WTC11 (cell line): ENCODE measurements around the gene NECAB2. TPM values are rescaled to one million over a fixed set of nuclear protein-coding genes. Genes with fewer than 3 reads are reported as not detected.

Experiments used
- ATAC-seq: fragments of 200-7000 bp; cut with Tn5 transposase; 2 replicates; pipeline ENCODE4 v1.10.0; 2021; ENCODE audit warnings: mild to moderate bottlenecking, moderate library complexity
- CTCF ChIA-PET: fragments of 300-600 bp; sonication (Branson Sonifier 250); formaldehyde crosslinking; loops from one replicate; lab custom pipeline; 2021; ENCODE audit warnings: antibody characterized with exemption; lab: Charles Lee
- POLR2A ChIA-PET: fragments of 350-600 bp; sonication (Branson Sonifier 250); formaldehyde crosslinking; loops from one replicate; lab custom pipeline; 2021; ENCODE audit warnings: antibody characterized with exemption; lab: Charles Lee
- DNase-seq: peaks from one replicate; pipeline ENCODE4 v3.0.0; 2021; ENCODE audit warnings: low spot score
- H3K27ac Mint-ChIP-seq: 2 replicates; pipeline ENCODE4 v1.8.0; 2021; ENCODE audit warnings: mixed read lengths
- H3K27me3 Mint-ChIP-seq: 2 replicates; pipeline ENCODE4 v1.8.0; 2021; ENCODE audit warnings: low read depth, mild to moderate bottlenecking, moderate library complexity, mixed read lengths
- H3K36me3 Mint-ChIP-seq: 2 replicates; pipeline ENCODE4 v1.8.0; 2021; ENCODE audit warnings: mixed read lengths
- H3K4me1 Mint-ChIP-seq: 2 replicates; pipeline ENCODE4 v1.8.0; 2022; ENCODE audit warnings: mixed read lengths
- H3K4me3 Mint-ChIP-seq: 2 replicates; pipeline ENCODE4 v1.8.0; 2021; ENCODE audit warnings: mild to moderate bottlenecking, moderate library complexity, mixed read lengths
- H3K9me3 Mint-ChIP-seq: 2 replicates; pipeline ENCODE4 v1.8.0; 2021; ENCODE audit warnings: mixed read lengths
- CBFB ChIP-seq: sonication (generic); formaldehyde crosslinking; IDR thresholded peaks from 2 replicates; pipeline ENCODE4 v1.8.1; 2022; ENCODE audit warnings: mild to moderate bottlenecking, low read depth, missing genetic modification reagents
- CDX4 ChIP-seq: fragments of 250-450 bp; sonication (Bioruptor Pico); IDR thresholded peaks from 2 replicates; pipeline ENCODE4 v1.9.0; 2021; ENCODE audit warnings: moderate library complexity, mild to moderate bottlenecking, inconsistent platforms, borderline replicate concordance
- CREM ChIP-seq: sonication (generic); formaldehyde crosslinking; IDR thresholded peaks from 2 replicates; pipeline ENCODE4 v1.8.1; 2022; ENCODE audit warnings: mild to moderate bottlenecking, missing genetic modification reagents, moderate library complexity
- FOXJ3 ChIP-seq: sonication (generic); formaldehyde crosslinking; IDR thresholded peaks from 2 replicates; pipeline ENCODE4 v1.9.0; 2021; ENCODE audit warnings: missing genetic modification reagents, mild to moderate bottlenecking, borderline replicate concordance
- IRF1 ChIP-seq: sonication (generic); formaldehyde crosslinking; IDR thresholded peaks from 2 replicates; pipeline ENCODE4 v1.8.0; 2023; ENCODE audit warnings: missing genetic modification reagents
- KAT7 ChIP-seq: sonication (generic); formaldehyde crosslinking; IDR thresholded peaks from 2 replicates; pipeline ENCODE4 v1.8.1; 2023; ENCODE audit warnings: missing genetic modification reagents, mild to moderate bottlenecking, borderline replicate concordance
- MXD4 ChIP-seq: fragments of 250-450 bp; sonication (Bioruptor Pico); IDR thresholded peaks from 2 replicates; pipeline ENCODE4 v1.8.0; 2021; ENCODE audit warnings: mild to moderate bottlenecking, moderate library complexity, borderline replicate concordance
- NFYB ChIP-seq: sonication (generic); formaldehyde crosslinking; conservative IDR thresholded peaks from 2 replicates; pipeline ENCODE4 v1.8.0; 2022; ENCODE audit warnings: low read depth, missing genetic modification reagents
- NR2C2 ChIP-seq: sonication (generic); formaldehyde crosslinking; IDR thresholded peaks from 2 replicates; pipeline ENCODE4 v1.8.0; 2022; ENCODE audit warnings: mild to moderate bottlenecking, missing genetic modification reagents
- NR3C1 ChIP-seq: sonication (generic); formaldehyde crosslinking; conservative IDR thresholded peaks from 2 replicates; pipeline ENCODE4 v1.8.1; 2023; ENCODE audit warnings: low read depth, mild to moderate bottlenecking, missing genetic modification reagents
- PRDM15 ChIP-seq: sonication (generic); formaldehyde crosslinking; IDR thresholded peaks from 2 replicates; pipeline ENCODE4 v1.8.0; 2022; ENCODE audit warnings: missing genetic modification reagents
- RELA ChIP-seq: sonication (generic); formaldehyde crosslinking; IDR thresholded peaks from 2 replicates; pipeline ENCODE4 v1.8.1; 2022; ENCODE audit warnings: missing genetic modification reagents, mild to moderate bottlenecking, borderline replicate concordance
- RORB ChIP-seq: fragments of 250-450 bp; sonication (Bioruptor Pico); IDR thresholded peaks from 2 replicates; pipeline ENCODE4 v1.9.0; 2021; ENCODE audit warnings: mild to moderate bottlenecking
- TP53 ChIP-seq: sonication (generic); formaldehyde crosslinking; IDR thresholded peaks from 2 replicates; pipeline ENCODE4 v1.8.1; 2023; ENCODE audit warnings: mild to moderate bottlenecking, missing genetic modification reagents
- USF1 ChIP-seq: sonication (generic); formaldehyde crosslinking; IDR thresholded peaks from 2 replicates; pipeline ENCODE4 v1.8.0; 2022; ENCODE audit warnings: mild to moderate bottlenecking, missing genetic modification reagents
- ZBTB43 ChIP-seq: sonication (generic); formaldehyde crosslinking; IDR thresholded peaks from 2 replicates; pipeline ENCODE4 v1.8.1; 2023; ENCODE audit warnings: mild to moderate bottlenecking, missing genetic modification reagents
- ZNF281 ChIP-seq: sonication (generic); formaldehyde crosslinking; IDR thresholded peaks from 2 replicates; pipeline ENCODE4 v1.8.0; 2023; ENCODE audit warnings: mild to moderate bottlenecking, missing genetic modification reagents
- ZNF416 ChIP-seq: fragments of 250-450 bp; sonication (Bioruptor Pico); IDR thresholded peaks from 2 replicates; pipeline ENCODE4 v1.9.0; 2021; ENCODE audit warnings: mild to moderate bottlenecking, inconsistent platforms
- ZNF425 ChIP-seq: fragments of 250-450 bp; sonication (Bioruptor Pico); conservative IDR thresholded peaks from 2 replicates; pipeline ENCODE4 v1.9.0; 2021; ENCODE audit warnings: mild to moderate bottlenecking
- ZSCAN18 ChIP-seq: fragments of 250-450 bp; sonication (Bioruptor Pico); IDR thresholded peaks from 2 replicates; pipeline ENCODE4 v2.1.2; 2022; ENCODE audit warnings: mild to moderate bottlenecking, moderate library complexity
- total RNA-seq: library from RNA; stranded (reverse); gene quantifications from 3 replicates; pipeline ENCODE4 v1.2.3, GENCODE V29; 2021

The NECAB2 gene
- total RNA-seq, 1 experiment from 2014 or later = 2.9 TPM

- H3K4me3 Mint-ChIP-seq = no peak overlapping the region
- ATAC-seq (peak; percentile 20; the same call in 1 of the 2 replicates), DNase-seq (no peak)
- H3K4me1 Mint-ChIP-seq = peaks cover 17% of the 10 kb centered on the region
- H3K27me3 Mint-ChIP-seq = peaks cover 6% of the 10 kb centered on the region
- ChIA-PET CTCF (interaction anchor here (1.7 to 2.8 kb wide), 2 partner anchors 13 to 70 kb away, joined by 10 to 11 read pairs; no protein-coding TSS in a partner anchor), POLR2A (no interaction called here)
- H3K36me3 Mint-ChIP-seq = peaks cover 10% of the 10 kb centered on the region
- no peak overlapping the region for H3K27ac Mint-ChIP-seq
- peaks cover 7% of the 10 kb centered on the region for H3K9me3 Mint-ChIP-seq
- TF ChIP-seq ZBTB43 (CRISPR knock-in tag) (no peak), ZSCAN18 (CRISPR knock-in tag) (no peak), CDX4 (CRISPR knock-in tag) (no peak), IRF1 (no peak), CREM (CRISPR knock-in tag) (no peak), RORB (CRISPR knock-in tag) (no peak), NFYB (CRISPR knock-in tag) (no peak), NR3C1 (no peak), MXD4 (CRISPR knock-in tag) (no peak), ZNF416 (no peak), ZNF425 (CRISPR knock-in tag) (no peak), FOXJ3 (CRISPR knock-in tag) (no peak), CBFB (CRISPR knock-in tag) (no peak), NR2C2 (CRISPR knock-in tag) (no peak), PRDM15 (CRISPR knock-in tag) (no peak)
- TF ChIP-seq, all 79 proteins: peak for 0
Observed at GRCh38 chr16:84026606-84027005, 58.6 kb downstream of the NECAB2 start.

- no peaks in the 10 kb centered on the region for H3K36me3 Mint-ChIP-seq
- H3K9me3 Mint-ChIP-seq = no peaks in the 10 kb centered on the region
- no peak for ATAC-seq
- no peak for DNase-seq
- ChIA-PET CTCF (interaction anchor here (0.7 to 2.8 kb wide), 5 partner anchors 14 to 1780 kb away, joined by 3 to 11 read pairs (median 3); no protein-coding TSS in a partner anchor), POLR2A (no interaction called here)
- H3K4me1 Mint-ChIP-seq = peaks cover 15% of the 10 kb centered on the region
- no peaks in the 10 kb centered on the region for H3K27me3 Mint-ChIP-seq
- TF ChIP-seq RELA (CRISPR knock-in tag) (no peak), TP53 (no peak), USF1 (CRISPR knock-in tag) (no peak), ZNF281 (CRISPR knock-in tag) (no peak), KAT7 (CRISPR knock-in tag) (no peak)
- H3K4me3 Mint-ChIP-seq = no peak overlapping the region
- H3K27ac Mint-ChIP-seq = no peak overlapping the region
Observed at GRCh38 chr16:84027625-84028024, 59.6 kb downstream of the NECAB2 start.
